ENCODE measurements around the gene MAP3K2. TPM values are rescaled to one million over a fixed set of nuclear protein-coding genes. Genes with fewer than 3 reads are reported as not detected.

The MAP3K2 gene
- total RNA-seq (2022; extraction: Qiagen RNA extraction; ENCODE audit: low read depth): 13.4 to 24.5 TPM (median 20.0 TPM) in 5 replicates

GRCh38 chr2:127387655-127388422 is at the start of gene MAP3K2:
TSS of gene MAP3K2 (minus strand) at chr2:127387975. CDS start at chr2:127343129, 44,846 bp downstream.

GRCh38 chr2:127418300-127419111 is 30.7 kb upstream of the MAP3K2 start, which contains the start of gene PROC:
TSS of gene PROC (plus strand) at chr2:127418427. CDS start at chr2:127419943, 1,516 bp downstream.

GRCh38 chr2:127293748-127294562 is 93.8 kb downstream of the MAP3K2 start, which contains the start of gene ERCC3:
TSS of gene ERCC3 (minus strand) at chr2:127294144. CDS start at chr2:127294081, 63 bp downstream.

Other genes starting within 250 kb of the MAP3K2 start
- 3.3 to 6.2 TPM (median 4.4 TPM) in 5 replicates for gene CYP27C1, start 167.7 kb downstream of the MAP3K2 start, total RNA-seq (2022; extraction: Qiagen RNA extraction; ENCODE audit: low read depth)
- 48.0 to 52.0 TPM (median 50.2 TPM) in 5 replicates for gene ERCC3, start 93.8 kb downstream of the MAP3K2 start, total RNA-seq (2022; extraction: Qiagen RNA extraction; ENCODE audit: low read depth)
- gene PROC, start 30.5 kb upstream of the MAP3K2 start, total RNA-seq (2022; extraction: Qiagen RNA extraction; ENCODE audit: low read depth): 1.8 to 4.4 TPM (median 3.7 TPM) in 5 replicates
- gene IWS1, start 138.5 kb upstream of the MAP3K2 start, total RNA-seq (2022; extraction: Qiagen RNA extraction; ENCODE audit: low read depth): 32.2 to 41.2 TPM (median 39.1 TPM) in 5 replicates
- 0.12 to 0.32 TPM (median 0.21 TPM) in 5 replicates for gene MYO7B, start 147.7 kb upstream of the MAP3K2 start, total RNA-seq (2022; extraction: Qiagen RNA extraction; ENCODE audit: low read depth)